H9 (cell line): ENCODE data around the gene CNPPD1. TPM values are rescaled to one million over a fixed set of nuclear protein-coding genes. Genes with fewer than 3 reads are reported as not detected.
A peak's percentile ranks its signal among the peaks of the same experiment; 100 is the strongest.

Source experiments
- DNase-seq: peaks from one replicate; pipeline ENCODE4 v3.0.0-alpha.2; 2017
- H2AFZ ChIP-seq: one replicate; pipeline ENCODE4 v1.6.1; 2013; ENCODE audit warnings: mild to moderate bottlenecking, low read length, control low read depth, moderate library complexity
- H2AK5ac ChIP-seq: 2 replicates; pipeline ENCODE4 v1.6.1; 2013; ENCODE audit warnings: low read length, control low read depth, mixed read lengths; ENCODE audit not compliant: insufficient read length
- H2BK120ac ChIP-seq: one replicate; pipeline ENCODE4 v1.6.1; 2013; ENCODE audit warnings: low read depth, mild to moderate bottlenecking, low read length, control low read depth, inconsistent platforms; ENCODE audit not compliant: poor library complexity, severe bottlenecking
- H2BK12ac ChIP-seq: 2 replicates; pipeline ENCODE4 v1.6.1; 2013; ENCODE audit warnings: low read length, control low read depth, mixed read lengths, low read depth; ENCODE audit not compliant: insufficient read length
- H2BK15ac ChIP-seq: 2 replicates; pipeline ENCODE4 v1.6.1; 2013; ENCODE audit warnings: low read depth, low read length, control low read depth
- H2BK20ac ChIP-seq: one replicate; pipeline ENCODE4 v1.6.1; 2013; ENCODE audit warnings: low read depth, mild to moderate bottlenecking, low read length, control low read depth, inconsistent platforms; ENCODE audit not compliant: poor library complexity, severe bottlenecking
- H2BK5ac ChIP-seq: 2 replicates; pipeline ENCODE4 v1.6.1; 2013; ENCODE audit warnings: low read length, control low read depth, mixed read lengths; ENCODE audit not compliant: insufficient read length
- H3K14ac ChIP-seq: 2 replicates; pipeline ENCODE4 v1.6.1; 2013; ENCODE audit warnings: low read length, control low read depth; ENCODE audit not compliant: insufficient read depth
- H3K18ac ChIP-seq: 2 replicates; pipeline ENCODE4 v1.6.1; 2013; ENCODE audit warnings: low read depth, mild to moderate bottlenecking, mixed read lengths, low read length, control low read depth; ENCODE audit not compliant: insufficient read length
- H3K23ac ChIP-seq: 2 replicates; pipeline ENCODE4 v1.6.1; 2013; ENCODE audit warnings: low read length, control low read depth, mixed read lengths, low read depth; ENCODE audit not compliant: insufficient read length
- H3K23me2 ChIP-seq: 2 replicates; pipeline ENCODE4 v1.6.1; 2013; ENCODE audit warnings: low read depth, mild to moderate bottlenecking, mixed read lengths, low read length, control low read depth; ENCODE audit not compliant: insufficient read length, poor library complexity, severe bottlenecking
- H3K27ac ChIP-seq: 2 replicates; pipeline ENCODE4 v1.5.1; 2013; ENCODE audit warnings: low read length, control low read depth, mixed read lengths, low read depth; ENCODE audit not compliant: insufficient read length
- H3K27me3 ChIP-seq: 2 replicates; pipeline ENCODE4 v1.6.1; 2013; ENCODE audit warnings: low read length, control low read depth, inconsistent platforms; ENCODE audit not compliant: insufficient read depth
- H3K4ac ChIP-seq: 2 replicates; pipeline ENCODE4 v1.6.1; 2013; ENCODE audit warnings: low read depth, mild to moderate bottlenecking, control low read depth, inconsistent platforms, low read length, moderate library complexity
- H3K4me1 ChIP-seq: 2 replicates; pipeline ENCODE4 v1.6.1; 2013; ENCODE audit warnings: low read length, control low read depth, inconsistent platforms; ENCODE audit not compliant: insufficient read depth
- H3K4me2 ChIP-seq: 2 replicates; pipeline ENCODE4 v1.6.1; 2013; ENCODE audit warnings: low read length, control low read depth, mixed read lengths; ENCODE audit not compliant: insufficient read length, insufficient read depth
- H3K56ac ChIP-seq: 2 replicates; pipeline ENCODE4 v1.6.1; 2013; ENCODE audit warnings: low read depth, mild to moderate bottlenecking, mixed read lengths, low read length, control low read depth; ENCODE audit not compliant: insufficient read length
- H3K79me1 ChIP-seq: 2 replicates; pipeline ENCODE4 v1.6.1; 2013; ENCODE audit warnings: low read depth, mild to moderate bottlenecking, moderate library complexity, low read length, control low read depth, inconsistent platforms; ENCODE audit not compliant: insufficient read depth, poor library complexity, severe bottlenecking
- H3K79me2 ChIP-seq: 2 replicates; pipeline ENCODE4 v1.6.1; 2013; ENCODE audit warnings: low read length, control low read depth, inconsistent platforms; ENCODE audit not compliant: insufficient read depth
- H3K9ac ChIP-seq: 2 replicates; pipeline ENCODE4 v1.6.1; 2013; ENCODE audit warnings: low read length, control low read depth, mixed read lengths; ENCODE audit not compliant: insufficient read length; ENCODE audit errors: extremely low read depth
- H3K9me3 ChIP-seq: one replicate; pipeline ENCODE4 v1.6.1; 2013; ENCODE audit warnings: low read depth, low read length, inconsistent platforms; ENCODE audit not compliant: control insufficient read depth
- H3T11ph ChIP-seq: one replicate; pipeline ENCODE4 v1.6.1; 2013; ENCODE audit warnings: mild to moderate bottlenecking, low read length, control low read depth, inconsistent platforms
- H4K20me1 ChIP-seq: one replicate; pipeline ENCODE4 v1.6.1; 2013; ENCODE audit not compliant: control insufficient read depth, insufficient read length, insufficient read depth
- H4K5ac ChIP-seq: 2 replicates; pipeline ENCODE4 v1.6.1; 2013; ENCODE audit warnings: low read depth, mild to moderate bottlenecking, mixed read lengths, low read length, control low read depth; ENCODE audit not compliant: insufficient read length
- H4K8ac ChIP-seq: replicated peaks from 2 replicates; pipeline ENCODE4 v1.6.1; 2013; ENCODE audit warnings: low read length, control low read depth, mixed read lengths, low read depth; ENCODE audit not compliant: insufficient read length
- H4K91ac ChIP-seq: 2 replicates; pipeline ENCODE4 v1.6.1; 2013; ENCODE audit warnings: low read depth, mild to moderate bottlenecking, moderate library complexity, mixed read lengths, low read length, control low read depth; ENCODE audit not compliant: insufficient read length
- H3K27ac Mint-ChIP-seq, 3 experiments: 2 replicates in 2 of 3; 3 replicates in 1 of 3; pipeline ENCODE4 v1.8.0; 2020 to 2021; ENCODE audit warnings: mixed read lengths in 3 of 3, mild to moderate bottlenecking in 1 of 3, moderate library complexity in 1 of 3
- H3K27me3 Mint-ChIP-seq: 2 replicates; pipeline ENCODE4 v1.8.0; 2021; ENCODE audit warnings: low read depth, mild to moderate bottlenecking, moderate library complexity, mixed read lengths
- H3K36me3 Mint-ChIP-seq, 3 experiments: 2 replicates in 2 of 3; 3 replicates in 1 of 3; pipeline ENCODE4 v1.8.0; 2020 to 2021; ENCODE audit warnings: low read depth in 3 of 3, mixed read lengths in 3 of 3; ENCODE audit not compliant: insufficient read depth in 1 of 3
- H3K4me1 Mint-ChIP-seq, 2 experiments: 2 replicates each; pipeline ENCODE4 v1.8.0; 2020; ENCODE audit warnings: mixed read lengths in 2 of 2
- H3K4me3 Mint-ChIP-seq, 2 experiments: 2 replicates in 1 of 2; 3 replicates in 1 of 2; pipeline ENCODE4 v1.8.0; 2020 to 2021; ENCODE audit warnings: mild to moderate bottlenecking in 2 of 2, mixed read lengths in 2 of 2, moderate library complexity in 1 of 2
- H3K9me3 Mint-ChIP-seq, 2 experiments: 2 replicates in 1 of 2; 3 replicates in 1 of 2; pipeline ENCODE4 v1.8.0; 2020; ENCODE audit warnings: mild to moderate bottlenecking in 2 of 2, mixed read lengths in 2 of 2, moderate library complexity in 1 of 2
- CTCF ChIP-seq: fragments of 200-600 bp; sonication (generic); conservative IDR thresholded peaks from 3 replicates; pipeline ENCODE4 v1.8.0; 2021; ENCODE audit warnings: antibody characterized with exemption, mild to moderate bottlenecking
- WGBS: extraction: QIAGEN DNeasy Blood & Tissue Kit; methylation state at CpG from one replicate; pipeline ENCODE4 v1.1.7; 2013; ENCODE audit warnings: missing lambda C conversion rate, low lambda C conversion rate, mixed read lengths; ENCODE audit not compliant: insufficient read length; ENCODE audit errors: extremely low coverage; 5-methylcytosine and 5-hydroxymethylcytosine counted together
- total RNA-seq: library from RNA; stranded (reverse); gene quantifications from 2 replicates; pipeline ENCODE4 v1.2.1, GENCODE V29; 2021

CNPPD1 gene
- total RNA-seq, 1 experiment from 2014 or later, result 33.0 TPM

- Mint-ChIP-seq H3K4me3 (peak overlapping the region in 1 of 2 experiments; percentile 18; a peak in 1 of 5 replicates), H3K36me3 (peaks cover 2 to 4% (median 3%) of the 10 kb centered on the region in 3 experiments; a peak in 4 of 7 replicates), H3K9me3 (peaks cover 6 to 7% of the 10 kb centered on the region in 2 experiments; a peak in 4 of 5 replicates), H3K4me1 (peaks cover 11 to 20% of the 10 kb centered on the region in 2 experiments), H3K27me3 (peaks cover 19% of the 10 kb centered on the region), H3K27ac (no peak overlapping the region; a peak in 1 of 7 replicates)
- Histone ChIP-seq H3K18ac (peak overlapping the region; percentile 25), H3K9me3 (no peaks in the 10 kb centered on the region), H3K23me2 (no peaks in the 10 kb centered on the region), H2BK120ac (no peak overlapping the region), H2BK20ac (no peak overlapping the region), H2AK5ac (peak overlapping the region; percentile 80), H2BK15ac (no peak overlapping the region), H4K20me1 (no peaks in the 10 kb centered on the region), H2BK12ac (no peak overlapping the region), H3K14ac (no peak overlapping the region), H3T11ph (no peak overlapping the region), H3K4me1 (no peaks in the 10 kb centered on the region), H3K4ac (no peak overlapping the region), H3K79me2 (no peaks in the 10 kb centered on the region), H4K8ac (no peak overlapping the region), H2BK5ac (no peak overlapping the region), H3K4me2 (no peak overlapping the region), H3K56ac (no peak overlapping the region), H2AFZ (no peak overlapping the region), H3K79me1 (no peaks in the 10 kb centered on the region), H4K5ac (no peak overlapping the region), H3K27me3 (no peaks in the 10 kb centered on the region), H4K91ac (no peak overlapping the region), H3K23ac (no peak overlapping the region), H3K27ac (no peak overlapping the region), H3K9ac (no peak overlapping the region)
- no CpG with 5 or more reads among the region's 12 CpGs for WGBS
- TF ChIP-seq CTCF, result no peak
- DNase-seq, result no peak
Measured at GRCh38 chr2:219199470-219200211, 22.9 kb upstream of the CNPPD1 start.
